SHP77 treated with DMSO at 0.1 percent for 48 hours (cell line): Measurements from ENCODE around the gene RINL.
A peak's percentile ranks its signal among the peaks of the same experiment; 100 is the strongest.
"Not testable (repeated sequence)": the region's sequence is repeated elsewhere in the genome, so short reads cannot be mapped to it uniquely, and the experiment has no call there.

Experiments used
- DNase-seq: peaks from one replicate; lab custom pipeline; 2025; lab: John Stamatoyannopoulos, UW

The RINL gene

DNA sequence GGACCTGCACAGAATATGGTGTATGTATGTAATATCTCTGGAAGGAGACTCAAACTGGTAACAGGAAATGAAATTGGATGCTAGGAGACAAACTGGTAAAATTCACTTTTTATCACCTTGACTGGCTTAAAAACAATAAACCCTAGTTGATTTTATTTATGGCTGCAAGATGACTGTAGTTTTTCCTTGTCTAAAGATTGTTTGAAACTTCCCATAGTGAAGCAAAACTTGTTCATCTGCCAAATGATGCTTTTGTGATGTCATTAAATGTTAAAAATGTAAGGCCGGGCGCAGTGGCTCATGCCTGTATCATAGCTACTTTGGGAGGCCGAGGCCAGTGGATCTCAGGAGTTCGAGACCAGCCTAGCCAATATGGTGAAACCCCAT lies 44.0 kb downstream of the RINL start:
- DNase-seq, result no peak

DNA sequence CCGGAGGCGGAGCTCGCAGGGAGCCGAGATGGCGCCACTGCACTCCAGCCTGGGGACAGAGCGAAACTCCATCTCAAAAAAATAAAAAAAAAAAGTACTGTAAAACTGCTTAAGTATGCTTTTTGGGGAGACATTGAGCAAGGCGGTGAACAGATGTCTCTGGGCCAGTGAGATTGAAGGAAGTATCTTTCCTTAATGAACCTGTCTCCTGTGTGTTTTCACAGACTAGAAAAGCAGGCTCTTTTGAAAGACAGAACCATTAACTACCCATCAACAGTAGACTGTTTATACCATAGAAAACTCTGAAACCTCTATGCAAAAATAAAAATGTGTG lies 45.0 kb downstream of the RINL start:
- no peak for DNase-seq

DNA sequence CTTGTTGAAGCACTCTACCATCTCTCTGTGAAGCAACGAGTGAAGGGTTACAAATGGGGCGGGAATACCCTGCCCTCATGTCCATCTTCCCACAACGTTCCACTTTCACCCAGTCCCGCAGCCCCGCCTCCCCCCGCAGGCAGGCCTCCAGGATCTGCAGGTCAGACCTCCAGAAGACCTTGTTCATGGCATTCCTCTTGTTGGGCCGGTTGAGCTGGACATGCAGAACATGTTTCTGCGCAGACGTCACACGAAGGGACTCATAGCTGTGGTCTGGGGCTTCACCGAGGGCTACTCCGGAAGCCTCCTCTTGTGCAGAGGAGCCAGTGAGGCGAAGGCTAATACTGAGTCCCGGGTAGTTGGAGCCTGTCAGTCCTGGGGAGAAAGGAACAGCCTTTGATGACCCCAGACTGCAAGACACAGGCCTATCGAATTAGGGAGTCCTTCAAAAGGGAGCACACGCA lies 46.9 kb downstream of the RINL start:
- DNase-seq, result peak; percentile 50

DNA sequence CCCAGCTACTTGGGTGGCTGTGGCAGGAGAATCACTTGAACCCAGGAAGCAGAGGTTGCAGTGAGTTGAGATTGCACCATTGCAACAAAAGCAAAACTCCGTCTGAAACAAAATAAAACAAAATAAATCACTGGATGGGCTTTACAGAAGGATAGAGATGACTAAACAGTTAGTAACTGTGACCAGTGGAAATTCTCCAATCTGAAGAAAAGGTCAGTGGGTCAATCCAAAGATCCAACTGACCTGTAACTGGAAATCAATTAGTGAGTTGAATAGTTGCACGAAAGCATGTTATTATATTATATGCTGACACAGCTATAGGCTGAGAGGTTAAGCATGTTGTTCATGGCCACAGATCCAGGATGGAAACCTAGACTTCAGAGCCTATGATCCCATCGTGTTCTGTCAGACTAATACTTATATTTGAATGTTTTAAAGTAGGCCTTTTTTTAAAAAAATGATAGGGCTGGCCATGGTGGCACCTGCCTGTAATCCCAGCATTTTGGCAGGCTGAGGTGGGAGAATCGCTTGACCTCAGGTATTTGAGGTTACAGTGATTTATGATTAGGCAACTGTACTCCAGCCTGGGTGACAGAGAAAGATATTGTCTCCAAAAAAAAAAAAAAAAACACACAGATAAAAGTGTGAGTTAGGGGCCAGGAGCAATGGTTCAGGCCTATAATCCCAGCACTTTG lies 47.9 kb downstream of the RINL start:
- DNase-seq, result no peak

DNA sequence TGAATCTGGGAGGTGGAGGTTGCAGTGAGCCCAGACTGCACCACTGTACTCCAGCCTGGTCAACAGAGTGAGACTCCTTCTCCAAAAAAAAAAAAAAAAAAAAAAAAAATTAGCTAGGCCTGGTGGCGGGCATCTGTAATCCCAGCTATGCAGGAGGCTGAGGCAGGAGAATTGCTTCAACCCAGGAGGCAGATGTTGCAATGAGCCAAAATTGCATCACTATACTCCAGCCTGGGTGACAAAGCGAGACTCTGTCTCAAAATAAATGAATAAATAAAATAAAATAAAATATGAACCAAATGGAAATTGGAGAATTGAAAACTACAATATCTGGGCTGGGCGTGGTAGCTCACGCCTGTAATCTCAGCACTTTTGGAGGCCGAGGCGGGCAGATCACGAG lies 48.9 kb downstream of the RINL start:
- not testable (repeated sequence) for DNase-seq

DNA sequence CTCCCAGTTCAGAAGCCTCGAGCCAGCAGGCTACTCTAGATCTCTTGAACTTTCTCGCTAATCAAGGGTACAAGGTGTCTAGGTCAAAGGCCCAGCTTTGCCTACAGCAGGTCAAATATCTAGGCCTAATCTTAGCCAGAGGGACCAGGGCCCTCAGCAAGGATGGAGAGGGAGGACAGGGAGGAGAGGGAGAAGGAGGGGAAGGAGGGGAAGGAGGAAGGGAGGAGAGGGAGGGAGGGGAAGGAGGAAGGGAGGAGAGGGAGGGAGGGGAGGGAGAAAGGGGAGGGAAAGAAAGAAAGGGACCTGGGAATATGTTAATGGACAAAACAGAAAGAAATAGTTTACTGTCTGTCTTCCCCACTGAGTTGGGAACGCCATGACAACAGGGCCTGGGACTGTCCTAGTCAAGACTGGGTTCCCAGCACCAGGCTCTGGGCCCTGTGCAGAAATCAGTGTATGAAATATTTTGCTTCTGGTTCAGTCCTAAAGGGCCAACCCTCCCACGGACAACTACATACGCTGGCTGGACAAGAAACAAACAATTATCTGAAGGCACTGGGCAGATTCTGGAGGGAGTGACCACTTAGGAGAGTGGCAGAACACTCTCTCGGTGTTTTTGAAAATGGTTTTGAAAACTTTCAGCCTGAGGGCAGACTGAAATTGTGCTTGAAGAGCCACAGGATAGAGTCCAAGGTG lies 51.1 kb downstream of the RINL start:
- DNase-seq, result no peak

DNA sequence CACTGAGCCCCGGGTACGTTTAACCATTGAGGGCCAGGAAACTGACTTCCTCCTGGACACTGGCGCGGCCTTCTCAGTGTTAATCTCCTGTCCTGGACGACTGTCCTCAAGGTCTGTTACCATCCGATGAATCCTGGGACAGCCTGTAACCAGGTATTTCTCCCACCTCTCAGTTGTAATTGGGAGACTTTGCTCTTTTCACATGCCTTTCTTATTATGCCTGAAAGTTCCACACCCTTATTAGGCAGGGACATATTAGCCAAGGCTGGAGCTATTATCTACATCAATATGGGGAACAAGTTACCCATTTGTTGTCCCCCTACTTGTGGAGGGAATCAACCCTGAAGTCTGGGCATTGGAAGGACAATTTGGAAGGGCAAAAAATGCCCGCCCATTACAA lies 52.1 kb downstream of the RINL start:
- not testable (repeated sequence) for DNase-seq

DNA sequence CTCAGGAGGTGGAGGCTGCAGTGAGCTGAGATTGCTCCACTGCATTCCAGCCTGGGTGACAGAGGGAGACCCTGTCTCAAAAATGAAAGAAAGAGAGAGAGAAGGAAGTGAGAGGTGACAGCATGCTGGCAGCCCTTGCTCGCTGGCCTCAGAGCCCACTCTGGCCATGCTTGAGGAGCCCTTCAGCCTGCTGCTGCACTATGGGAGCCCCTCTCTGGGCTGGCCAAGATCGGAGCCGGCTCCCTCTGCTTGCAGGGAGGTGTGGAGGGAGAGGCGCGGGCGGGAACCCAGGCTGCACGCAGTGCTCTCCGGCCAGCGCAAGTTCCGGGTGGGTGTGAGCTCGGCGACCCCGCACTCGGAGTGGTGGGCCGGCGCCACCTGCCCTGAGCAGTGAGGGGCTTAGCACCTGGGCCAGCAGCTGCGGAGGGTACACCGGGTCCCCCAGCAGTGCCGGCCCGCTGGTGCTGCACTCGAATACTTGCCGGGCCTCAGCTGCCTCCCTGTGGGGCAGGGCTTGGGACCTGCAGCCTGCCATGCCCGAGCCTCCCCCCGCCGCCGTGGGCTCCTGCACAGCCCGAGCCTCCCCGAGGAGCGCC lies 56.7 kb downstream of the RINL start:
- DNase-seq, result not testable (repeated sequence)

DNA sequence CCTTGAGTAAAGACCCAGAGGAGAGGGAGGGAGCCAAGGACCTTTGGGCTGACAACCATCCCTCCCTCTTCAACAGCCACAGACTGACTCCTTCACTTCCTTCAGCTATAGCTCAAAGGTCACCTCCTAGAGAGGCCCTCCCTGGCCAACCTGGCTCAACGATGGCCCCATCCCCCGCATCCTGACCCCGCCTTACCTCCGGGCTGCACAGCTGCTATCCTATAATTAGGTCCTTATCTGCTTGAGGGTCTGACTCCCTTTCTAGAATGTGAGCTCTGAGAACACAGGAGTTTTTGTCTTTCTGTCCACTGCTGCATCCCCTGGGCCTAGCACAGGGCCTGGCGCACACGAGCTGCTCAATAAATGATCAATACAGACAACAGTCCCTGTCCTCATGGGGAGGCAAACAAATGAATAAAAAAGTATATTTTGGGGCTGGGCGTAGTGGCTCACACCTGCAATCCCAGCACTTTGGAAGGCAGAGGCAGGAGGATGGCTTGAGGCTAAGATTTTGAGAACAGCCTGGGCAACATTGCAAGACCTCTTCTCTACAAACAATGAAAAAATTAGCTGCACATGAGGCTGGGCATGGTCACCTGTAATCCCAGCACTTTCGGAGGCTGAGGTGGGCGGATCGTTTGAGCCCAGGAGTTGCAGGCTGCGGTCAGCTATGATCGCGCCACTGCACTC lies 58.7 kb downstream of the RINL start:
- DNase-seq, result no peak
